PFSK-1 (cell line): ENCODE results near the gene EFNA5.

Experiments used
- SIN3A ChIP-seq: IDR thresholded peaks from 2 replicates; pipeline ENCODE4 v1.6.1; 2012; ENCODE audit warnings: mild to moderate bottlenecking, low read length, moderate library complexity, borderline replicate concordance; ENCODE audit not compliant: insufficient read depth
- TAF1 ChIP-seq: IDR thresholded peaks from 2 replicates; pipeline ENCODE4 v1.6.1; 2012; ENCODE audit warnings: low read length, control low read depth, borderline replicate concordance; ENCODE audit not compliant: insufficient read depth

DNA sequence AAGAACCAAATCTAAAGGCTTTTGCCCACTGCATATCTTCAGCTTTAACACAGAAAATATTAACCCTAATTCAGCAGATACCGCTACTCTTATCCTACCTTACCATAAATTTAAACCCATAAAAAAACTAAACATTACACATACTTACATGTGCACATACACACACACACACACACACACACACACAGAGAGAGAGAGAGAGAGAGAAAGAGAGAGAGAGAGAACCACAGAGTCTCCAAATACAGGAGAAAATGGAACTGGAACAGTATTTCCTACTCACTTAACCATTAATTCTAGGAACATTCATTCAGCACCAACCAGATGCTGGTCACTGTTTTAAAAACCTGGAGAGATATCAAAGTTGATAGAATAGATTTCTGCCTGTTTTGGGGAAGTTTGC lies 53.7 kb downstream of the EFNA5 start:
- no peak for TF ChIP-seq SIN3A
- TF ChIP-seq TAF1 = no peak
